HG02798 (cell line): Measurements from ENCODE around the gene CDHR2.

Experiments used
- ATAC-seq: cut with Tn5 transposase; IDR thresholded peaks from one replicate; pipeline ENCODE4 v1.9.1; 2021; ENCODE audit warnings: mild to moderate bottlenecking; ENCODE audit not compliant: unreplicated experiment, poor library complexity

The CDHR2 gene

GRCh38 chr5:176548967-176549444 is at the start of gene CDHR2:
TSS of gene CDHR2 (plus strand) at chr5:176549342. CDS start at chr5:176565353, 16,011 bp downstream.
- ATAC-seq, result no peak

- no peak for ATAC-seq
Observed at GRCh38 chr5:176500511-176500910, 48.6 kb upstream of the CDHR2 start.

GRCh38 chr5:176501333-176501732 is 47.8 kb upstream of the CDHR2 start:
- no peak for ATAC-seq

GRCh38 chr5:176503496-176503895 is 45.6 kb upstream of the CDHR2 start:
- no peak for ATAC-seq

- no peak for ATAC-seq
Observed at GRCh38 chr5:176507911-176508310, 41.2 kb upstream of the CDHR2 start.

- no peak for ATAC-seq
Observed at GRCh38 chr5:176508603-176509002, 40.5 kb upstream of the CDHR2 start.

- ATAC-seq, result no peak
Observed at GRCh38 chr5:176513788-176514187, 35.4 kb upstream of the CDHR2 start.

GRCh38 chr5:176514244-176514950 is 34.7 kb upstream of the CDHR2 start:
- no peak for ATAC-seq

- ATAC-seq, result no peak
Observed at GRCh38 chr5:176515396-176515795, 33.7 kb upstream of the CDHR2 start.

GRCh38 chr5:176517053-176517661 is 32.0 kb upstream of the CDHR2 start:
- ATAC-seq, result no peak

GRCh38 chr5:176519810-176520720 is 29.1 kb upstream of the CDHR2 start:
- no peak for ATAC-seq

- ATAC-seq, result no peak
Observed at GRCh38 chr5:176521286-176521685, 27.9 kb upstream of the CDHR2 start.

- ATAC-seq, result no peak
Observed at GRCh38 chr5:176521699-176522263, 27.4 kb upstream of the CDHR2 start.

- ATAC-seq, result no peak
Observed at GRCh38 chr5:176524138-176524537, 25.0 kb upstream of the CDHR2 start.

GRCh38 chr5:176524987-176525386 is 24.2 kb upstream of the CDHR2 start:
- no peak for ATAC-seq

GRCh38 chr5:176525677-176526076 is 23.5 kb upstream of the CDHR2 start:
- no peak for ATAC-seq

GRCh38 chr5:176526462-176526861 is 22.7 kb upstream of the CDHR2 start:
- no peak for ATAC-seq

GRCh38 chr5:176527246-176528222 is 21.6 kb upstream of the CDHR2 start:
- ATAC-seq, result no peak

- no peak for ATAC-seq
Observed at GRCh38 chr5:176528301-176528700, 20.8 kb upstream of the CDHR2 start.

- no peak for ATAC-seq
Observed at GRCh38 chr5:176528761-176529115, 20.4 kb upstream of the CDHR2 start.
